BJ (cell line): Measurements from ENCODE around the gene PINLYP. TPM values are rescaled to one million over a fixed set of nuclear protein-coding genes. Genes with fewer than 3 reads are reported as not detected.
"Not testable (repeated sequence)": the region's sequence is repeated elsewhere in the genome, so short reads cannot be mapped to it uniquely, and the experiment has no call there.

ENCODE experiments used
- CTCF ChIA-PET: fragments of 350-600 bp; formaldehyde crosslinking; extraction: SDS; loops from one replicate; lab custom pipeline; 2021; ENCODE audit warnings: antibody characterized with exemption, inconsistent platforms; lab: Yijun Ruan, JAX
- POLR2A ChIA-PET: fragments of 300-600 bp; sonication (Branson Sonifier 250); formaldehyde crosslinking; extraction: SDS; loops from one replicate; lab custom pipeline; 2021; ENCODE audit warnings: antibody characterized with exemption; lab: Charles Lee
- DNase-seq: peaks from one replicate; pipeline ENCODE4 v3.0.0-alpha.2; 2011; ENCODE audit warnings: low read depth
- H3K27me3 ChIP-seq: 2 replicates; pipeline ENCODE4 v1.6.0; 2011; ENCODE audit warnings: low read length; ENCODE audit not compliant: control insufficient read depth, insufficient read depth
- H3K36me3 ChIP-seq: 2 replicates; pipeline ENCODE4 v1.5.1; 2011; ENCODE audit warnings: low read length; ENCODE audit not compliant: control insufficient read depth, insufficient read depth
- H3K4me3 ChIP-seq: 2 replicates; pipeline ENCODE4 v1.5.1; 2011; ENCODE audit warnings: low read depth, mild to moderate bottlenecking, control low read depth, low read length
- CTCF ChIP-seq: IDR thresholded peaks from 2 replicates; pipeline ENCODE4 v1.5.1; 2011; ENCODE audit warnings: low read depth, mild to moderate bottlenecking, control low read depth, inconsistent platforms, low read length, moderate library complexity; ENCODE audit not compliant: insufficient read depth
- polyA plus RNA-seq: library from polyadenylated mRNA; depleted of rRNA; stranded (reverse); fragments of >200 nt; gene quantifications from 2 replicates; pipeline ENCODE4 v1.2.3, GENCODE V29; 2011

PINLYP gene
- polyA plus RNA-seq, 1 experiment = 2.2 TPM

GRCh38 chr19:43545276-43545675, 30.3 kb upstream of the PINLYP start:
- CTCF ChIA-PET = interaction anchor here (1.4 to 1.5 kb wide), 2 partner anchors 10 kb away, joined by 4 to 5 read pairs; no protein-coding TSS in a partner anchor

GRCh38 chr19:43545981-43546380, 29.6 kb upstream of the PINLYP start:
- CTCF ChIA-PET = interaction anchor here (1.5 kb wide), 1 partner anchor 11 kb away, joined by 5 read pairs; no protein-coding TSS in a partner anchor
- no peak overlapping the region for H3K4me3 ChIP-seq
- H3K27me3 ChIP-seq = no peaks in the 10 kb centered on the region
- no peak for TF ChIP-seq CTCF
- DNase-seq = no peak
- POLR2A ChIA-PET = no interaction called here
- H3K36me3 ChIP-seq = peaks cover 13% of the 10 kb centered on the region

More at GRCh38 chr19:43545276-43545675, 30.3 kb upstream of the PINLYP start:
- no peaks in the 10 kb centered on the region for H3K27me3 ChIP-seq
- TF ChIP-seq CTCF = no peak
- H3K4me3 ChIP-seq = no peak overlapping the region
- H3K36me3 ChIP-seq = peaks cover 16% of the 10 kb centered on the region
- DNase-seq = no peak
- POLR2A ChIA-PET = no interaction called here

GRCh38 chr19:43546581-43546980, 29.0 kb upstream of the PINLYP start:
- TF ChIP-seq CTCF = no peak
- Histone ChIP-seq H3K36me3 (peaks cover 16% of the 10 kb centered on the region), H3K27me3 (no peaks in the 10 kb centered on the region), H3K4me3 (no peak overlapping the region)
- DNase-seq = no peak
- POLR2A ChIA-PET = no interaction called here
- CTCF ChIA-PET = interaction anchor here (1.0 kb wide), 1 partner anchor 11 kb away, joined by 3 read pairs; no protein-coding TSS in a partner anchor

- CTCF ChIA-PET, POLR2A ChIA-PET, H3K4me3 ChIP-seq, DNase-seq, H3K27me3 ChIP-seq: not testable (repeated sequence)
- H3K36me3 ChIP-seq = peaks cover 20% of the 10 kb centered on the region
These were observed 27.7 kb upstream of the PINLYP start for GRCh38 chr19:43547926-43548325.

GRCh38 chr19:43548706-43549105, 26.9 kb upstream of the PINLYP start:
- no peaks in the 10 kb centered on the region for H3K27me3 ChIP-seq
- POLR2A ChIA-PET = no interaction called here
- no peak for TF ChIP-seq CTCF
- CTCF ChIA-PET = interaction anchor here (1.6 kb wide), 1 partner anchor 13 kb away, joined by 4 read pairs; no protein-coding TSS in a partner anchor
- H3K36me3 ChIP-seq = peaks cover 22% of the 10 kb centered on the region
- no peak overlapping the region for H3K4me3 ChIP-seq
- DNase-seq = no peak
